Fibroblast of lung (primary cell): Measurements from ENCODE around the gene ODAD4.

ENCODE experiments used
- CTCF ChIP-seq, 2 donors: IDR thresholded peaks in 1 of 2; conservative IDR thresholded peaks in 1 of 2; 1 replicate in 1 of 2; 2 replicates in 1 of 2; pipeline ENCODE4 v1.5.1; 2011 to 2012; ENCODE audit warnings: low read length in 2 of 2, control low read depth in 1 of 2, inconsistent platforms in 1 of 2, low read depth in 1 of 2, mild to moderate bottlenecking in 1 of 2
- EZH2 ChIP-seq: IDR thresholded peaks from 2 replicates; pipeline ENCODE4 v1.5.1; 2012; ENCODE audit warnings: low read length, control low read depth, mild to moderate bottlenecking; ENCODE audit errors: missing control alignments

- TF ChIP-seq CTCF (conservative IDR thresholded peaks at IDR 0.05 in 1 of 2, IDR thresholded peaks at IDR 0.05 in 1 of 2; ENCODE audit: low read depth in 1 of 2, low read length in 2 of 2): no peak
- no peak for TF ChIP-seq EZH2
These were observed 47.6 kb downstream of the ODAD4 start for GRCh38 chr17:41977991-41978390.
